RWPE1 (cell line): ENCODE results near the gene NUDT16L1.

Experiments
- CTCF ChIA-PET: fragments of 350-600 bp; sonication (Branson Sonifier 250); formaldehyde crosslinking; extraction: SDS; loops from one replicate; lab custom pipeline; 2021; lab: Yijun Ruan, JAX
- POLR2A ChIA-PET: fragments of 400-600 bp; formaldehyde crosslinking; extraction: SDS; loops from one replicate; lab custom pipeline; 2020; ENCODE audit warnings: antibody characterized with exemption; ENCODE audit not compliant: low non-redundant PET; lab: Yijun Ruan, JAX
- DNase-seq: peaks from one replicate; pipeline ENCODE4 v3.0.0; 2012; ENCODE audit warnings: low spot score
- H3K27ac ChIP-seq: fragments of 450-650 bp; 2 replicates; pipeline ENCODE4 v1.5.1; 2017
- TF ChIP-seq, protein P1 (sequence below): fragments of 450-650 bp; conservative IDR thresholded peaks from 2 replicates; pipeline ENCODE4 v1.5.1; 2017; ENCODE audit warnings: low read depth, mild to moderate bottlenecking

NUDT16L1 gene

DNA sequence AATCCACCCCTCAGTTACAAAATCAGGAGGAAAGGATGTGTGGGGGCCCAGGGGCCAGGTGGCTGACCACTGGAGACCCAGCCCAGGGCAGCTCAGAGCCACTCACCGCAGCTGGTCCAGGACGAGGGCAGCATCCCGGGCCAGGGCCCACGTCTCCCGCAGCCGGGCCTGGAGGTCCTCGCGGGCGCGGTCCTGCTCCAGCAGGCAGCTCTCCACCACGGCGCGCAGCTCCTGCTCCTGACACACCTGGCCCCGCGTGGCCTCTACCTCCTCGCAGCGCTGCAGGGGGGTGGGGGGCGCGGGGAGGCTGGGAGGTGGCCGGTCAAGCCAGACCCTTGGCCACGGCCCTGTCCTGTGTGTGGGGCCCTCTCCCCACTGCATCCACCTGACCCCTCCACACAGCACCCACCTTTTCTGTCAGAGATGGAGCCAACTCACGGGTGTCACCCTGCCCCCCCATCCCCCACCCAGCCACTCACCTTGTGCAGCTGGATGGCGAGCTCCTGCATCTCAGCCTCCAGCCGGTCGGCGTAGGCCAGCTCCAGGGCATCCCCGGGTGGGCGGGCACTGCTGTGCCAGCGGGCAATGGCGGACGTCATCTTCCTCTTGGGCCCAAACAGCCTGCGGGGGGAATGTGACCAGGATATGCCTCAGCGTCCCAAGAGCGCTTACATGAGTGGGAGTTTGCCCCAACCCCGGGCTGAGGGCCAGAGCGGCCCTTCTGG, 5.1 kb downstream of the NUDT16L1 start:
- TF ChIP-seq, protein P1, sequence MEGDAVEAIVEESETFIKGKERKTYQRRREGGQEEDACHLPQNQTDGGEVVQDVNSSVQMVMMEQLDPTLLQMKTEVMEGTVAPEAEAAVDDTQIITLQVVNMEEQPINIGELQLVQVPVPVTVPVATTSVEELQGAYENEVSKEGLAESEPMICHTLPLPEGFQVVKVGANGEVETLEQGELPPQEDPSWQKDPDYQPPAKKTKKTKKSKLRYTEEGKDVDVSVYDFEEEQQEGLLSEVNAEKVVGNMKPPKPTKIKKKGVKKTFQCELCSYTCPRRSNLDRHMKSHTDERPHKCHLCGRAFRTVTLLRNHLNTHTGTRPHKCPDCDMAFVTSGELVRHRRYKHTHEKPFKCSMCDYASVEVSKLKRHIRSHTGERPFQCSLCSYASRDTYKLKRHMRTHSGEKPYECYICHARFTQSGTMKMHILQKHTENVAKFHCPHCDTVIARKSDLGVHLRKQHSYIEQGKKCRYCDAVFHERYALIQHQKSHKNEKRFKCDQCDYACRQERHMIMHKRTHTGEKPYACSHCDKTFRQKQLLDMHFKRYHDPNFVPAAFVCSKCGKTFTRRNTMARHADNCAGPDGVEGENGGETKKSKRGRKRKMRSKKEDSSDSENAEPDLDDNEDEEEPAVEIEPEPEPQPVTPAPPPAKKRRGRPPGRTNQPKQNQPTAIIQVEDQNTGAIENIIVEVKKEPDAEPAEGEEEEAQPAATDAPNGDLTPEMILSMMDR: no peak
- POLR2A ChIA-PET: no interaction called here
- DNase-seq: no peak
- H3K27ac ChIP-seq: peak overlapping the region; percentile 82
- CTCF ChIA-PET: no interaction called here

DNA sequence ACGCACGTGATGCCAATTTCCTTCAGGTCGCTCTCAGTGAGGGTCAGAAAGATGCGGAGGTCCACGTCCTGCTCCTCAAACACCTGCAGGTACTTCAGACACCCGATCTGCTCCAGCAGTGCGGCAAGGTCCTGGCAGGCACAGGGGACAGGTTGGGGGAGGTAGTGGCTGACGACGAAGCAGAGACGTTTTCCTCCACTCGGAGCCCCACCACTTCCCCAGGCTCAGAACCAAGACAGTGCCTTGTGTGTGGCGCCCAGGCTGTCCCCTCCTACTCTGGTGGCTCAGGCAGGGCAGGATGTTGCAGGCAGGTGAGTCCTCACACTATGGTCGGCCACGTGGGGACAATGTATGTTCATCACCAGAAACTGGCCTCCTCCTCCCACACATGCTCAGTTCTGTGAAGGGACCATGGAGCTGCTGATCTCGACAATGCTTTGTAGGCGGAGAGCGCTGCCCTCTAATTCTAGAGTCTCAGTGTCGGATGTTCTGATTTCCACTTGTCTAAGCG, 5.7 kb downstream of the NUDT16L1 start:
- TF ChIP-seq, protein P1: no peak
- ChIA-PET POLR2A (no interaction called here), CTCF (interaction anchor here (0.6 kb wide), 1 partner anchor 75 kb away, joined by 3 read pairs; the partner anchor contains the start of gene MGRN1)
- H3K27ac ChIP-seq: no peak overlapping the region
- no peak for DNase-seq

DNA sequence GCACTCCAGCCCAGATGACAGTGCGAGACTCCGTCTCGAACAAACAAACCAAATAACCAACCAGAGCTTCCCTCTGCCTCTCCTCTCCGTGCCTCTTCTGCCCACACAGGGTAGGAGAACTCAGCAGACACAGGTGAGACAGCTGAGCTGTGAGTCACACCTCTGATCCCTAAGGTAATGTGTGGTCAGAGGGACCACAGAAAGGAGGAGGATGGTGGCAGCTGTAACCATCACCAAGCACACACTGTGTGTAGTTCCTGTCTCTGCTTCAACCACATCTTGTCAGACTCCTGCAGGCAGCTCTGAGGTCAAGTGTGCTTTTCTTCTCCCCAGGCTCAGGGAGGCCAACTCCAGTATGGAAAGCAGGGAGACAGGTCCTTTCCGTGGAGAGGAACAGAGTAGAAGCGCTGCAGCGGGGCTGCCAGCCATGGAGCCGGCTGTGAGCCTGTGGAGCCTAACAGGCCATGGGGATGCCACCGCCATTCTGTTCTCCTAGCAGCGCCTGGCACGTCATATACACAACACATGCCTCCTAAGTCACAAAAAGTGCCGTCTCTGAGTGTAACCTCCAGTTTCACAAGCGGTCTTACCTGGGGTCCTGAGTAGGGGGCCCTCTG, 7.1 kb downstream of the NUDT16L1 start:
- TF ChIP-seq, protein P1: no peak
- CTCF ChIA-PET: no interaction called here
- no peak for DNase-seq
- H3K27ac ChIP-seq: peak overlapping the region; percentile 6; the same call in 1 of the 2 replicates
- POLR2A ChIA-PET: no interaction called here

DNA sequence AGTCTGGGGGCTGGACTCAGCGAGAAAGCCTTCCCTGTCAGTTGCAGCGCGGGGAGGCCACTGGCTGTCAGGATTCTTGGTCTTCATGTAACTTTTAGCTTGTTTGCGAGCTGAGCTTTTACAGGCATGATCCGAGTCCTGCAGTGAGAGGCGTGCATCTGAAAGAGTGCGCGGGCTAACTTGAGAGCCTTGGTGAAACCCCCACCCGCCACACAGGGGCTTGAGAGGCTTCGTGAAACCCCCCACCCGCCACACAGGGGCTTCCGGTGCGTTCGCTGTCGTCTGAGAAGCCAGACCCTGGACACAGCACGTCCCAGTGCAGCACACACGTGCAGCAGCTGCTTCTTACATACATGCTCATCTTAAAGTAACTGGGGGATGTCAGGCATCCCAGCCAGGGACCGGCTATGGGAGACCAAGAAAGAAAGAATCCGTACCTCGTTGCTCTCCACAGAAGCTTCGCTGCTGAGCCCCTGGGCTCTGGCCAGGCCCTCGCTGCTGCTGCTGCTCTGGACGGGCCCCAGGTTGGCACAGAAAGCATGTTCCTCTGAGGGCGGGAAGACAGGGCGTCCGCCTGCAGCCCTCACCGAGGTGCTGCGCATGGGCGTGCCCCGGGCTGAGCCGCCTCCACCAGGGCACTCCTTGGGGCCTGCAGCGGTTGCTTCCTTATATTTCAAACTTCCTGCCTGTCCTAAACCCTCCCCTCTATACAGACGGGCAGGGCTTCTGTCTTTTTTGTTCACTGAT, 7.8 kb downstream of the NUDT16L1 start:
- DNase-seq: no peak
- CTCF ChIA-PET: no interaction called here
- POLR2A ChIA-PET: no interaction called here
- TF ChIP-seq, protein P1: no peak
- H3K27ac ChIP-seq: peak overlapping the region; percentile 6; the same call in 1 of the 2 replicates

DNA sequence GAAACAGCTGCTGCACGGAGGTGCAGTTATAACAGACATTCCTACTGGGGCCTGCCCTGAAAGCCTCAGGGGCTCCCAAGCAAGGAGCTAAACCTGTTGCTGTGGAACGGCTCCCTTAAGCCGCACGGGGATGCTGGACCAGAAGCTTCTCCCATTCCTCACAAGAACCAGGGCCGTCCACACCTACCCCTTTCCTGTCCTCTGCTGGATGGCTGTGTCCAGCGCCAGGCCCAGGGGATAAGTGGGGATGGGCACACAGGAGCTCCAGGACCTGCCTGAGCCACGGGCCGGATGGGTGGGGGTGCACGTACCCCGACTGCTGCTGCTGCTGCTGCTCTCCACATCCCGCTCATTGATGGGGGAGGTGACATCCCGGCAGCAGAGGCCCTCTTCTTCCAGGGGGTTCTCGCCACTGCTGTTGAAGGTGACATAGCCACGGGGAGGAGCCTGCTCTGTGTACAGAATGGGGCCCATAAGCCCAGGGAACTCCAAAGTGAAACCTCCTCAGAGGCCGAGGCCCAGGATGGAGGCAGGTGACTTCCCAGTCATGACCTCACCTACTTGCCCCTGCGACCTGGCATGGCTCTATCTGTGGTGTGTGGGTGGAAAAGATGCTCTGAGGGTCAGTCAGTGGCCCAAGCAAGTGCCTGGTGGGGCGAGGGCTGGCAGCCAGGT, 8.6 kb downstream of the NUDT16L1 start:
- no peak for DNase-seq
- CTCF ChIA-PET: no interaction called here
- H3K27ac ChIP-seq: peak overlapping the region; percentile 6; the same call in 1 of the 2 replicates
- POLR2A ChIA-PET: no interaction called here
- TF ChIP-seq, protein P1: no peak

DNA sequence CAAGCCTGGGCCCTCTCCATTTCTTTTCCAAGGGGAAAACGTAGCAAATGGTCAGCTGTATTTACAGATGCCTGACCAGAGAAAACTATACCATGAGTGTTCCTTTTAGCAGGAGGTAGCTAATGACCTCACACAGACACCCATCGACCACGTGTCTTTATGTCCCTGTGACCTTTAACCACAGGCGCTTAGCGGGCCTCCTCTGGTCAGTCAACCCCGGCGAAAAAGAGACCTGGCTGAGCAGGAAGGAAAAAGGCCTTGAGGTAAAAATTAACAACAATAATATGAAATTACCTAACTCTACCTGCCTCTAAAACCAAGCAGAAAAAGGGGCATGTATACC, 9.1 kb downstream of the NUDT16L1 start:
- no peak for DNase-seq
- no peak overlapping the region; the same call in 1 of the 2 replicates for H3K27ac ChIP-seq
- TF ChIP-seq, protein P1: no peak
- CTCF ChIA-PET: no interaction called here
- POLR2A ChIA-PET: no interaction called here
